NCI-H460 (cell line): ENCODE results near the gene ISG20. TPM values are rescaled to one million over a fixed set of nuclear protein-coding genes. Genes with fewer than 3 reads are reported as not detected.

ENCODE experiments used
- DNase-seq: peaks from one replicate; pipeline ENCODE4 v3.0.0-alpha.2; 2016; ENCODE audit warnings: low read depth; ENCODE audit errors: extremely low read depth
- total RNA-seq: library from RNA; depleted of rRNA; stranded (reverse); fragments of >200 nt; shearing (Covaris generic); gene quantifications from 2 replicates; pipeline ENCODE4 v1.2.3, GENCODE V29; 2014

The ISG20 gene
- total RNA-seq, 1 experiment from 2014 or later = 253 TPM

DNA sequence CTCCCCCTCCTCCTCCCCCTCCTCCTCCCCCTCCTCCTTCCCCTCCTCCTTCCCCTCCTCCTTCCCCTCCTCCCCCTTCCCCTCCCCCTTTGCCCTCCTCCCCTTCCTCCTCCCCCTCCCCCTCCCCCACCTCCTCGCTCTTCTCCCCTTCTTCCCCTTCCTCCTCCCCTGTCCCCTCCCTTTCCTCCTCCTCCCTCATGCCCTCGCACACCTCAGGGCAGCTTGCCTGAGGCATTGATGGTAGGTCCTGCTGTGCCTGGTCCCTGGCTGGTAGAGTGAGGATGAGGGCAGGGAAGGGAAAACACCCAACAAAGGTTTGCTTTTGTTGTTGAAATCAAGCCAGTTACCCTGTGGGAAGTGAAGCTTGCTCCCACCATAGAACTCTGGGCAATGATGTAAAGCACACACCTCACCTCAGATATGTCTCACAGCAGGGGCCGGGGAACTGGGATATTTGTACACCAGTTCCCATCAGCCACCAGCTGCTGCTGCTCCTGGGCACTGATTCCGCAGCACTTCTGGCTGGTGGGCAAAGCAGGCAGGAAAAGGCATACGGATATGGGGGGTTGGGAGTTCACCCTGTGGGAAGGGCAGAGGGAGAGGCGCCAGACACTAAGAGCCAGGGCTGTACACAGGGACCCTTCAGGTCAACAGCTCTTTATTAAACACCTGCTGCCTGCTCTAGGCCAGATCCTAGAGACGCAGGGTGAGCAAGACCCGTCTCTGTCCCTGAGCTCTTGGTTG is 13.8 kb downstream of the ISG20 start:
- no peak for DNase-seq

DNA sequence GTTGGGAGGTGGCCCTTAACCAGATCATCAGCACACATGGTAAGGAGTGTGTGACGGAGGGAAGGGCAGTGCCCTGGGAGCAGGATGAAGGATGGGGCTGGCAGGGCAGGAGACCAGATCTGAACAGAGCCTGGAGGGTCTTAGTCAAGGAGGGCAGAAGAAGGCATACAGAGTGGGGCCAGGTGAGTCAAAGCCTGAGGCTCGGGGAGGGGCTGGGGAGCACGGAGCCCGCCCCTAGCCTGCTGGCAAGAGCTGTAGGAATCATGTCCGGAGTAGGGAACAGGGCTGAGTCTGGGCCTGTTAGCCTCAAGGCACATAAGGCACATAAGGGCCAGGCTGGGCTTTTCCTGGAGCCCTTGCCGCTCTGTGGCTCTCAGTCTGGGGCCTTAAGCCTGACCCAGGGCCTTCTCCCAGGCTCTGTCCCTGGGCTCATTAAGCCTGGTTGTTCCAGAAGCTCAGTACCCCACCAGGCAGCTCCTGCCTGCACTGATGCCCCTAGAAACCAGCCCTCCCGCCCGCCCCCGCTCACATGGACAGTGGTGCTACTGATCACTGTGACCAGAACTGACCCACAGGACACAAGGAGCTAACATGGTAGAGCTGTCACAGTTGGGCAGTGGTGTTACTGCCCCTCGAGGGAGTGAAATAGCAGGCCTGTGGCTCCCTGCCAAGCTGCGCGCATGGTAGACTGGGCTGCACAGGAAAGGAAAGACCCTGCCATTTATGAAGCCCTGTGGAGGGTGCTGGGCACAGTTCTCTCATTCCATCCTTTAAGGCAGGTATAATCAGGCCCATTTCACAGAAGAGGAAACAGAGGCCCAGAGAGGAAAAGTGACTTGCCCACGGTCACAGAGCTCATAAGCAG is 14.6 kb downstream of the ISG20 start:
- no peak for DNase-seq

- no peak for DNase-seq
Observed at GRCh38 chr15:88654430-88655102, 15.8 kb downstream of the ISG20 start.

- no peak for DNase-seq
Observed at GRCh38 chr15:88655103-88655553, 16.3 kb downstream of the ISG20 start.

- no peak for DNase-seq
Observed at GRCh38 chr15:88655800-88656488, 17.1 kb downstream of the ISG20 start.

DNA sequence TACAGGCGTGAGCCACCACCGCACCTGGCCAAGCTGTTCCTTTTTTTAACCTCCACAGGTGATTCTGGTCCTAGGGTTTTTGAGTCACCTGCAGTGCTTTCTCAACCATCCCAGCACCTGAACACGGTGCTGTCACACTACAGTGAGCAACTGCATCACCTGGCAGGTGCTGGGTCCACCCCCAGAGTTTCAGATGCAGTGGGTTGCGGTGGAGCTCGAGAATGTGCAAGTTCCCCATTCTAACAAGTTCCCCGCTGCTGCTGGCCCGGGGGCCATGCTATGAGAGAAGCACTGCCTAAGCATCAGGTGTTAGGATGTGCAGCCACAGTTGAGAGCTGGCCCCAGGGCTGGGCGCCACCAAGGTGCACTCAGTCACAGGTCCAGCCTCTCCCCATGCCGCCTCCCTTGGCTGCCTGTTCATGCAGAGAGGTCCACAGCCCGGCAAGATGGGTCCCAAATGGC is 18.0 kb downstream of the ISG20 start:
- DNase-seq = no peak

DNA sequence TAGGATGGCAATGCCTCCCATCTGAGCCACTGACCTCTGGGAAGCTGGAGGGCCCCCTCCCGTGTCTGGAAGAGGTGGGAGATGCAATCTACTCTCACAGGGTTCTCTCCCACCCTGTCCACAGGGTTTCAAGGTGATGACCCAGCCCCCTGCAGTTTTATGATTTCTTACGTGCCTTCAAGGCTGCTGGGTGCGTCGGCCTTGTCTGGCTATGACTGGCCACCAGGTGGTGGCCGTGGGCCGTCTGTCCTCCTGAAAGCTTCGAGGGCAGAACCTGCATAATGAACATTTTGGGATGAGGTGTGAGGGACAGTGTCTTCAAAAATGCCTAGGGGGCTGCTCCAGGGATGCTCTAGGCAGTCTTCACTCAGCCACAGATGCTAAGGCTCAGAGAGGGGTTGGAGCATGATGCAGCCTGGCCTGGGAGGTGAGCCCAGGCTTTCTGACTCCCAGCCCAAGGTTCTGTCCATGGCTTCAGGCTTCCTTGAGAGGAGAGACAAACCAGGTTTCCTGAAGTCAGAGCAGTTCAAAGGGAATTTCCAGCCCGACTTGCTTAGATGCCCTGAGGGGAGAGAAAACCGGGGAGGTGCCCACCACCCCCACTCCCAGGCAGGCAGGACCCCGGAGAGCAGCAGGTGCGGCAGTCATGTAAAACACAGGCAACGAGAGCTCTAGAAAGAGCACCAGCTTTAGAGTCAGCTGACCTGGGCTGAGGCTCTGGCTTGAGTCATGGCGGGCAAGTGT is 18.7 kb downstream of the ISG20 start:
- DNase-seq = peak; percentile 40

GRCh38 chr15:88658070-88658965 is 19.5 kb downstream of the ISG20 start:
- DNase-seq = no peak

- no peak for DNase-seq
Observed at GRCh38 chr15:88658972-88659931, 20.4 kb downstream of the ISG20 start.

DNA sequence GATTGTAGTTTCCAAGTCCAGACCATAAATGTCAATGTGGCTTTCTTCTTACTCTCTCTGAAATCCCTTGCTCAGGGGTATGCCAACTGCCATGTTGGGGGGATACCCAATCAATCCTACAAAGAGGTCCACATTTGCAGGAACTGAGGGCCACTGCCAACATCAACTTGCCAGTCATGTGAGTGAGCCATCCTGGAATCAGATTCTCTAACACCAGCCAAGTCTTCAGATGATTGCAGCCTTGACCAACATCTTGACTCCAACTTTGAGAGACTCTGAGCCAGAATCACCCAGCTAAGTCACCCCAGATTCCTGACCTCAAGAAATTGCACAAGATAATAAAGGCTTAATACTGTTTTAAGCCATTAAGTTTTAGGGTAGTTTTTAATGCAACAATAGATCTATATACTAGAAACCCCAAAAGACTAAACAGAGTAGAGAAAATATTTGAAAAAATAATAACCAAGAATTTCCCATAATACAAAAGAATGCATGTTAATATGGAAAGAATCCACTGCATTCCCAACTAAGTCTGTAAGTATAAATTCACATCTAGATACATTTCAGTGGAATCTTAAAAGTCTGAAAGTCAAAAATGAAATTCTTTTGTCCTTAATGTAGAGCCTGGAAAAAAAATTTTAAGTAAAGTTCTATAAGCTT is 22.4 kb downstream of the ISG20 start:
- no peak for DNase-seq

- DNase-seq = no peak
Observed at GRCh38 chr15:88661761-88662556, 23.1 kb downstream of the ISG20 start.

- no peak for DNase-seq
Observed at GRCh38 chr15:88663141-88663621, 24.4 kb downstream of the ISG20 start.

- DNase-seq = peak; percentile 17
Observed at GRCh38 chr15:88664151-88664778, 25.4 kb downstream of the ISG20 start.

GRCh38 chr15:88674661-88675060 is 35.8 kb downstream of the ISG20 start:
- DNase-seq = no peak

DNA sequence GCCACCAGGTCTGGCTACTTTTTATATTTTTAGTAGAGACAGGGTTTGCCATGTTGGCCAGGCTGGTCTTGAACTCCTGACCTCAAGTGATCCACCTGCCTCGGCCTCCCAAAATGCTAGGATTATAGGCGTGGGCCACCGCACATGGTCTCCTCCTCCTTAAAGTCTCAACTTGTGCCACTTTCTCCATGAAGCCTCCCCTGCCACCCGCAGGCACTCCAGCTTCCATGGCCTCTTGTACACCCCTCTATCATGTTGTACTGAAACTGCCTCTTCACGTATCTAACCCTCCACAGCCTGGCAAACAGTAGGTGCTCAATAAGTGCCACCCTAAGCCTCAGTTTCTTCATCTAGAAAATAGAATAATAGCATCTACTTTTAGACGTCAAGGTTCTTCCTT is 39.9 kb downstream of the ISG20 start:
- no peak for DNase-seq
